GM10847 (cell line): ENCODE results near the gene SAG.

Experiments
- POLR2A ChIP-seq: IDR thresholded peaks from 2 replicates; pipeline ENCODE4 v1.6.1; 2011; ENCODE audit not compliant: insufficient read length; ENCODE audit errors: extremely low read depth

SAG gene

GRCh38 chr2:233307565-233307964, at the start of gene SAG:
SAG (plus strand) TSS chr2:233307816; CDS start chr2:233309190, 1,374 bp downstream.
- no peak for TF ChIP-seq POLR2A

GRCh38 chr2:233258211-233258610, 49.4 kb upstream of the SAG start:
- no peak for TF ChIP-seq POLR2A

GRCh38 chr2:233259730-233260129, 47.9 kb upstream of the SAG start:
- no peak for TF ChIP-seq POLR2A

GRCh38 chr2:233260661-233261060, 47.0 kb upstream of the SAG start:
- no peak for TF ChIP-seq POLR2A

GRCh38 chr2:233261819-233262555, 45.6 kb upstream of the SAG start:
- no peak for TF ChIP-seq POLR2A

GRCh38 chr2:233262562-233262961, 45.1 kb upstream of the SAG start:
- no peak for TF ChIP-seq POLR2A

- no peak for TF ChIP-seq POLR2A
These were observed 44.5 kb upstream of the SAG start for GRCh38 chr2:233263045-233263570.

GRCh38 chr2:233264667-233265066, 42.9 kb upstream of the SAG start:
- no peak for TF ChIP-seq POLR2A

GRCh38 chr2:233265899-233266431, 41.7 kb upstream of the SAG start:
- TF ChIP-seq POLR2A = no peak

GRCh38 chr2:233266481-233266880, 41.1 kb upstream of the SAG start:
- TF ChIP-seq POLR2A = no peak

- no peak for TF ChIP-seq POLR2A
These were observed 39.9 kb upstream of the SAG start for GRCh38 chr2:233267516-233268245.

- no peak for TF ChIP-seq POLR2A
These were observed 37.2 kb upstream of the SAG start for GRCh38 chr2:233270366-233270765.

- TF ChIP-seq POLR2A = no peak
These were observed 36.7 kb upstream of the SAG start for GRCh38 chr2:233270951-233271350.

GRCh38 chr2:233271693-233272092, 35.9 kb upstream of the SAG start:
- no peak for TF ChIP-seq POLR2A

GRCh38 chr2:233273120-233273519, 34.5 kb upstream of the SAG start:
- TF ChIP-seq POLR2A = no peak

- TF ChIP-seq POLR2A = no peak
These were observed 32.4 kb upstream of the SAG start for GRCh38 chr2:233275223-233275622.
